NCI-H526 (cell line): ENCODE measurements around the gene NEGR1.

Experiments used
- DNase-seq, 2 experiments: peaks; one replicate each; lab custom pipeline; 2025; lab: John Stamatoyannopoulos, UW

The NEGR1 gene

DNA sequence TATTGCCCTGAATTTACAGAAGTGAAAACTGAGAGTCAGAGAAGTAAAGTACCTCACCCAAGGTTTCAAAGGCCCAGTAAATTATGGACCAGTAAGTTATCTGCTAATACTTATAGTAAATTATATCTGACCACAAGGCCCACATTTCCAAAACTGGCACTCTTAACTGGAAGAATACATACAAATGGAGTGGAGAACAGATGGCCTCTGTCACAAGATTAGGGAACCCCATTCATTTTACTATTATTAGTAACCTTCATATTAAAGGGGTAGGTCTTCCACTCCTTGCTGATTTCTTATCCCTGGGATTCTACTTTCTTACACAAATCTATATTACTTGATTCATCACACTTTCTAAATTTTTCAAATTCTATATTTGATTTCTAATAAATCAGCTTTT, 588.8 kb downstream of the NEGR1 start:
- no peak for DNase-seq

GRCh38 chr1:71689635-71690034, 592.7 kb downstream of the NEGR1 start:
- no peak for DNase-seq

- DNase-seq, result no peak
Observed at GRCh38 chr1:71687376-71687775, 595.0 kb downstream of the NEGR1 start.

DNA sequence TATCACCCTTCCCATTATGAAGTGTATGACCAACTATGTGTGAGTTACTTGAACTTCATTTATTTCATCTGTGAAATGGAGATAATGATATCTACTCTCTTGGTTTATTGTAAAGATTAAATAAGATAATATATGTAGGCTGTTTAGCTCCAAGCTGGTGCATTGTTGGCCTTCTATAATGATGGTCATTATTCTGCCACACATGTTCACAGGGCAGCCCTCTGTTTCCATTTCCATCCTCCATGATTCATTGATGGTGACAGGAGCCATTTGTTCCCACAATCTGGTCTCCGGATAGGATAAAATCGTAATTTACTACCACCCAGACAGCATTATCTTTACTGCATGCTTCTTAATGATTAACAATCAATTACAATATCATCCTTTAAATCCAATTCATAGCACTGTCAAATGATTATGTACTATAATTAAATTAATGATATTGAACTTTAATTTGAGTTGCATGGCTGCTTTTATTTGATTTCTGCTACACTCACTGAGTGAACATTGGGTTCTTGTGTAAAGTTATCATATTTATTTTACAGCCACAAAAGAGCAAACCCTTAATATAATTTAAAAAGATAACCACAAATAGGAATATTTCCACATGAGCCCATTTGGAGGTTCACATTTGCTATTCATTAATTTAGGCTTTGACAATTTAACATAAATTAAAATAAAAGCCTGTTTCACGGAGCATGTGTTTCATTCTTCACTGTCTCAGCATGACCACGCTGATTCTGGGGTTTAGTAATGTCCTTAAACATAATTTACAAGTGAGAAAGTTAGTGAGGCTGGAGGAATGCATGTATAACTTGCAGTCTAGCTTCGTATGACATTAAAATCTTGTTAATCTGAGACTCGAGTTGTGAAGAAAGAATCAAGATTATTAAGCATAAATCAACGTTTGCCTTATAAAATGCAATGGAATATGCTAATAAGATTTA, 605.1 kb downstream of the NEGR1 start:
- no peak for DNase-seq

DNA sequence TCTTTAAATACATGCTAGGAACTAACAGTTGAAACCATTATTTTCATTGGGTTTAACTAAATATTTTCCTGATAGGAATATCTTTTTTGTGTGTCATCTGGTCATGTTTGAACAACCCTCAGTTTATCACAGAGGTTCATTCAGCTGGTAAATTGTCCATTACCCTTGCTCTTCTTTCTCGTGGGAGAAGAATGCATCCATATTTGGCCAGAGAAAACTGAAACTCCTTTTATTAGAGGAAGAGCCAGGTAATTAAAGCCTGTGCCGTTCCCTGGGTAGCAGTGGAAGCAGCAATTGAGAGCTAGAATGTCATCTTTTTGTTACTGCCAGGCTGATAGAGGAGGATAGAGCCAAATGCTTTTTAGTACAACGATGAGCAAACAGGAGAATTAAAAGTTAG, 614.3 kb downstream of the NEGR1 start:
- no peak for DNase-seq

DNA sequence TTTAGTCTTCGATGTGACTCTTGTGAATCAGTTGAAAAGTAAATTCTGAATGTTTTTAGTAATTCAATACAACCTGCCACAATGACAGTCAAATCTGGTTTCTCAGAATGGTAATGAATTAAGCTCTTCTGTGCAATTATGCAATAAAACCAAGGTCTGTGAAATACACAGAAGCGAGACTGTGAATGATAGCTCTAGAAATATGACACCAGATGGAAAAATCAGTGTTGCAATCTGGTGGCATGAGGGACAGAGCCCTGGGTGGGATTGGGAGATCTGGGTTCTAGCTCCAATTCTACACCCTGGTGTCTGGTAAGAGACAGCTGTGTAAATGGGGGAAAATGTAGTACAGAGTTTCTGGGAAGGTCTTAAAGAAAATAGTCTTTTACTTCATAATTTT, 615.1 kb downstream of the NEGR1 start:
- peak; percentile 71 to 78 for DNase-seq

- no peak for DNase-seq
Observed at GRCh38 chr1:71666609-71667008, 615.7 kb downstream of the NEGR1 start.

DNA sequence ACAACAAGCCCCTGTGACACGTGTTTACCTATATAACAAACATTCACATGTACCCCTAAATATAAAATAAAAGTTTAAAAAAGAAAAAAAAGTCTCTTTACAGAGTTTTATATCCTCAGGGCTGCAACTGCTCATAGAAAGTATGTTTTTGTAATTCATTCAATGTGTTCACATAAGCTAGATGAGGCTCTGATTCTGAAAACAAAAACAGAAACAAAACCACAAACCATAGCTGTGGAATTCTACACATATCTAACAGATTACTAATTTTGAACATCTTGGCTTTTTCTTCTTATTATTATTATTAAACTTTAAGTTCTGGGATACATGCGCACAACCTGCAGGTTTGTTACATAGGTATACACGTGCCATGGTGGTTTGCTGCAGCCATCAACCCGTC, 621.9 kb downstream of the NEGR1 start:
- DNase-seq, result no peak

- no peak for DNase-seq
Observed at GRCh38 chr1:71657891-71658679, 624.3 kb downstream of the NEGR1 start.

DNA sequence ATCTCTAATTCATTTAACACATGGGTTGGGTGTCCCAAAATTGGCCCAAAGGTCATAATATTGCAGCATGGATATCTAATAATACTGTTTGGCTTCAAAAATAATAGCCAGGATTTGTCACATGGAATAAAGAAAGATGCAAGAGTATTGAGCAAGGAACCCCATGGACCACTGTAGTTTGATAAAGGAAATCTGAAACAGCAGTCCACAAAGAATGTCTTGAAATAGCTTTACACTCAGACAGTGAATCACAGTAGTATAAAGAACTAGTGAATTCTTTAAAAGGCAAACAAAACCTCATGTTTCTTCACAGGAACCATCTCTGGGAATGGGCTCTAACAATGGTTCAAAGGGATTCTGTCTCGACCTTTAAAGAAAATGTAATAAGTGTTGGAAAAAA, 625.4 kb downstream of the NEGR1 start:
- no peak for DNase-seq

DNA sequence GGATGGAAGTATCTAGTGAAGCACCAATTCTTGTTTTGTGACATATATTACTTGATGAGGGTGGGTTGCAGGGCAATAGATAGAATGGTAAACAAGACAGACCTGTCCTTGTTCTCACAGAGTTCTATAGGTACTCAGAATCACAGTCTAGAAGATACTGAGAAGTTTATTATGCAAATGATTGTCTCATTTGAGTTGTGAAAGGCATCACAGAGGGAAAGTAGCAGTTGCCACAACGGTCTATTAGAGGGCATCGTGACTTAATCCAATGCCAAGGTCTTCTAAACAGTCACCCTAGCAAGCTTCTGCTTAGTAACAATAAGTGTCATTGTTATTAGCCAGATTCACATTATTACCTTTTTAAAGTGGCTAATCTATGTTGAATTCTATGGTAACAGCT, 626.7 kb downstream of the NEGR1 start:
- DNase-seq, result no peak

GRCh38 chr1:71653952-71654351, 628.4 kb downstream of the NEGR1 start:
- DNase-seq, result no peak

DNA sequence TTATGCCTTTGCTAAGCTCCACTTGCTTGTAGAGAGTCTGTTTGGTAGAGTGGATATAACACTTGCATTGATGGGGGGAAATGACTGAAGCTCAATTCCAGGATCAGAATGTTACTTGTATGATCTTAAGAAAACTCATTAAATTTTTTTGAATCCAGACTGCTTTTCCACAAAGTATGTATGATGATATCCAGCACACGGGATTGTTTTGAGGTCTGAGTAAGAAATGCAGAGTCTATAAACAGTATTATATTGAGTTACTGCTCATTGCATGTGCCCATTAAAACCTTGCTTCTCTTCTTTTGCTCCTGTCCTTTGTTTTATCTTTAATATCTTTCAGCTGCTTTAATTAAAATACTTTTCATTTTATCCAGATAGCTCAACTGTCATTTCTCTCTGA, 631.1 kb downstream of the NEGR1 start:
- no peak for DNase-seq

- DNase-seq, result no peak
Observed at GRCh38 chr1:71650119-71650518, 632.2 kb downstream of the NEGR1 start.

- no peak for DNase-seq
Observed at GRCh38 chr1:71649608-71650007, 632.7 kb downstream of the NEGR1 start.

GRCh38 chr1:71647513-71648300, 634.6 kb downstream of the NEGR1 start:
- no peak for DNase-seq

DNA sequence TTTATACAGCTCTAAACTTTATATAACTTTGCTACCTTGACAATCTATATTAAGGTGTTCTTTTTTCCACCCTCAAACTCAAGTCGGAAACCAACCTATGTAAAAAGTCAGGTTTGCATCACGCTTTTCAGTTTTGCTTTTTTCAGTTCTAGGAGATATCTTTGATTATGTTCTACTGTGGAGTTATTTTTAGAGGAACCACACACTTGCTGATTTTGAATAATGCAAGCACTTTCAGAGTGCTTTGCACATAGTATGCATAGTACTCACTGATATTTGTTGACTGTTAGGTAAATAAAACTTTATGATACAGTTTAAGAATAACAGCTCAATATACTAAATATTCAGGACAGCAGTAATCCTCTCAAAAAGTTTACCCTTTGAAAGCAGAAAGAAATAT, 637.3 kb downstream of the NEGR1 start:
- no peak for DNase-seq

DNA sequence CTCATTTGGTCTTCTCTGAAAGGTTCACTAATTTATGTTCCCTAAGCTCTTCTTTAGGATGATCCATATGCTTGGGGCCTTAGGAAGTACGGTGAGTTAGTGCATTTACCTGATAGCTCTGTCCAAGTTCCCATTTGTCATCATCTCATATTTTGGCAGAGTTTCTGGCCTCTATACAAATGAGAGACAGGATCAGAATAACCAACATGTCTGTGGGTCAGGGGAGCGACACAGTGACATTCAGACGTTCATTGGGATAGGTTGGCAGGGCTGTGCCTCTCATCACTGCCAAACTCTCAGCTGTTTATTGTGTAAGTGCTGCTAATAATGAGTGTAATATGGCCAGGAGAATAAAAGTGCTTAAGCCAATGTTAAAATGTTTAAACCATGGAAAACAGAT, 640.4 kb downstream of the NEGR1 start:
- DNase-seq, result no peak

- peak in 1 of 2 experiments; percentile 16 for DNase-seq
Observed at GRCh38 chr1:71640998-71641397, 641.3 kb downstream of the NEGR1 start.

DNA sequence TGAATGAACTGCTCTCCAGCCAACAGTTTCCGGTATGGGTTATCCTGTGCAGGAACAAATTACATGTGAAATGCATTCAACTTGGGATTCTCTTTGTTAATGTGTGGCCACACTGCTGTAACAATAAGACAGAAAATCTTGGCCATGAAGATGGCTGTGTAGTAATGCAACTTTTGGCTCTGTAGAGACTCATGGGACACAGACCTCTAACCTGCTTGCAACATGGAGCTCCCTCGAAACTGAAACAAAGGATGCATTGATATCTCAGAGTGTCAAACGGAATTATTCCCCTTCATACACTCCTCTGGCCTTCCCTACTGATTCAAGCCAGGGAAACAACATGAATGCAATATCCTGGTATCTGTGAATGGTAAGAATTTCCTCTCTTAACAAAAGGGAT, 642.2 kb downstream of the NEGR1 start:
- no peak for DNase-seq

GRCh38 chr1:71638081-71638766, 644.1 kb downstream of the NEGR1 start:
- DNase-seq, result no peak

DNA sequence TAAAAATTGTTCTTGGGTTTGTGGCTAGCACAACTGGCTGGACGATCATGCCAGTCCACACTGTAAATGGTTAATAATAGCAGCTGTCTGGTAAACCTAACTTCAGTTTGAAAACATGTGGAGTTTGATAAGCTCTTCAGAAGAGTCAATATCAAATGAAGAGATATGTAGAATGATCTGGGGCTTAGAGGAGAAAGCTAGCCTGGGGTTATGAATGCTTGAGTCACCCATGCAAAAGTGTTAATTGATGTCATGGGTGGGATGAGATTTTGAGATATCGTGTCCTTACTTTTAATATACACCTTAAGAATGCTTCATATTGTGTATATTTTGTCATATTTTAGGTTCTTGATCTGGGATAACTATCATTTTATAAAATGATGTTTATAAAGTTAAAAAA, 646.8 kb downstream of the NEGR1 start:
- no peak for DNase-seq
